ENCODE results near the gene PRDX6. TPM values are rescaled to one million over a fixed set of nuclear protein-coding genes. Genes with fewer than 3 reads are reported as not detected.

The PRDX6 gene
- total RNA-seq, 4 donors from 2014 or later = 141 to 247 (median 175) TPM

Other genes with a start within 250 kb of the PRDX6 start
- not detected for gene SLC9C2, start 125.7 kb downstream of the PRDX6 start, total RNA-seq
- gene TEX50, start 158.0 kb downstream of the PRDX6 start, total RNA-seq = not detected
- gene ANKRD45, start 192.5 kb downstream of the PRDX6 start, total RNA-seq = not detected
- 10 to 100 TPM; 11.8 to 33.0 (median 24.0) TPM for gene KLHL20, start 237.6 kb downstream of the PRDX6 start, total RNA-seq